ENCODE results near the gene TMEM220. TPM values are rescaled to one million over a fixed set of nuclear protein-coding genes. Genes with fewer than 3 reads are reported as not detected.

The TMEM220 gene
- total RNA-seq, 1 experiment from 2014 or later = not detected

DNA sequence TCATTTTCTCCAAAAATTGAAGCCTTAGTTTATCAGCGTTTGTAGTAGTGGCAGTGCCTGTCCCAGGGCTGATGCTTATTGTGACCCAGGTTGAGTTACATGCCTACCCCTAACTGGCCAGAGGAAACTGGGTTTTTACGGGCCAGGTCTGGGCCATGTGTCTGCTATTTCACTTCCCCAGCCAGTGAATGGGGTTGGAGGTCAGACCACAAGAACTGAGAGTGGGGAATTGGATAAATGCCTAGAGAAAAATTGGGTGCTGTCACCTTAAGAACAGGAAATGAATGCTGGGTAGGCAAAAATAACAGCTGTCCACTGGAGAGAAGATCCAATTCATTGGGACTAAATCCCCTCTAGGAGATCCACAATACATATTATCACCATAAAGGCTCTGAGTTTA lies 27.2 kb downstream of the TMEM220 start (continued):
- no peak for TF ChIP-seq CTCF (IDR thresholded peaks at IDR 0.05 in 2 of 3, conservative IDR thresholded peaks at IDR 0.05 in 1 of 3; ENCODE audit: borderline replicate concordance in 1 of 3, insufficient read depth in 1 of 3, low read depth in 2 of 3, low read length in 2 of 3)
- TF ChIP-seq SRF (IDR thresholded peaks at IDR 0.05; ENCODE audit: low read depth) = no peak
- no peak for TF ChIP-seq YY1 (IDR thresholded peaks at IDR 0.05; ENCODE audit: extremely low read depth, insufficient replicate concordance, low read depth, low read length)
- TF ChIP-seq, protein P1, sequence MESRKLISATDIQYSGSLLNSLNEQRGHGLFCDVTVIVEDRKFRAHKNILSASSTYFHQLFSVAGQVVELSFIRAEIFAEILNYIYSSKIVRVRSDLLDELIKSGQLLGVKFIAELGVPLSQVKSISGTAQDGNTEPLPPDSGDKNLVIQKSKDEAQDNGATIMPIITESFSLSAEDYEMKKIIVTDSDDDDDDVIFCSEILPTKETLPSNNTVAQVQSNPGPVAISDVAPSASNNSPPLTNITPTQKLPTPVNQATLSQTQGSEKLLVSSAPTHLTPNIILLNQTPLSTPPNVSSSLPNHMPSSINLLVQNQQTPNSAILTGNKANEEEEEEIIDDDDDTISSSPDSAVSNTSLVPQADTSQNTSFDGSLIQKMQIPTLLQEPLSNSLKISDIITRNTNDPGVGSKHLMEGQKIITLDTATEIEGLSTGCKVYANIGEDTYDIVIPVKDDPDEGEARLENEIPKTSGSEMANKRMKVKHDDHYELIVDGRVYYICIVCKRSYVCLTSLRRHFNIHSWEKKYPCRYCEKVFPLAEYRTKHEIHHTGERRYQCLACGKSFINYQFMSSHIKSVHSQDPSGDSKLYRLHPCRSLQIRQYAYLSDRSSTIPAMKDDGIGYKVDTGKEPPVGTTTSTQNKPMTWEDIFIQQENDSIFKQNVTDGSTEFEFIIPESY (IDR thresholded peaks at IDR 0.05; ENCODE audit: extremely low read depth, insufficient replicate concordance, low read length) = no peak

DNA sequence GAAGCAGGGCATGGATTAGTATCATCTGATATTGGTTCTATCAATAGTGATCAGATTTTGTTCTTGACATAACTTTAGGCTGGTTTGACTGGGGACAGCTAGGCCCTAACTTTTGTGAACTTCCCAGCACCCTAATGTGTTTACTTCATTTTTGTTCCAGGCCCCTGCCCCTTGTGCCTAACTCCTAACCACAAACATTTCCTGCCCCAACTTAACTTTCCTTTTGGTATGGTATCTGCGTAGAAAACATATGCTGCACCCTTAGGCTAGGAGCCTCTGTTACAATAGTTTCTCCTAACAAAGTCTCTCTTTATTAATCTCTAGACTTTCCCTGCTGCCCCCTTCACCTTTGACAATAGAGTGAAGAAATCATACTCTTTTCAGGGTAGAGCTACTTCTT lies 30.0 kb downstream of the TMEM220 start:
- no peak for TF ChIP-seq CEBPB (IDR thresholded peaks at IDR 0.05; ENCODE audit: low read depth)
- no peak for TF ChIP-seq REST (IDR thresholded peaks at IDR 0.05; ENCODE audit: low read depth)
- TF ChIP-seq FOSL1 (IDR thresholded peaks at IDR 0.05; ENCODE audit: low read depth) = no peak
- TF ChIP-seq MAX (IDR thresholded peaks at IDR 0.05) = no peak
- TF ChIP-seq CBX3 (IDR thresholded peaks at IDR 0.05; ENCODE audit: low read depth) = no peak
- RAD21 ChIA-PET (ENCODE audit: low non-redundant PET in 1 of 2, low total read pairs in 2 of 2, uncharacterized antibody in 2 of 2, unreplicated experiment in 2 of 2) = no interaction called here
- Histone ChIP-seq H3K36me3 (ENCODE audit: control insufficient read depth in 1 of 2, insufficient read depth in 2 of 2, low read length in 2 of 2) (peaks cover 5 to 7% of the 10 kb centered on the region in 2 experiments; a peak in 3 of 4 replicates), H3K9me3 (ENCODE audit: control insufficient read depth in 1 of 2, insufficient read depth in 1 of 2, low read depth in 1 of 2, low read length in 2 of 2) (no peaks in the 10 kb centered on the region), H3K79me2 (ENCODE audit: insufficient read depth, low read length) (peaks cover 47% of the 10 kb centered on the region), H2AFZ (ENCODE audit: low read depth, low read length, poor library complexity, severe bottlenecking) (no peak overlapping the region), H3K4me2 (ENCODE audit: low read length) (no peak overlapping the region), H3K9ac (ENCODE audit: low read length) (no peak overlapping the region), H3K4me3 (replicated peaks in 1 of 2; ENCODE audit: low read depth in 1 of 2, low read length in 2 of 2) (no peak overlapping the region), H3K4me1 (ENCODE audit: control insufficient read depth in 1 of 2, insufficient read depth in 2 of 2, low read length in 2 of 2) (peaks cover 8 to 20% of the 10 kb centered on the region in 2 experiments; a peak in 3 of 4 replicates), H3K9me2 (ENCODE audit: insufficient read depth) (no peaks in the 10 kb centered on the region), H3K27ac (ENCODE audit: low read depth, low read length) (no peak overlapping the region), H4K20me1 (ENCODE audit: insufficient read depth) (no peaks in the 10 kb centered on the region), H3K27me3 (ENCODE audit: insufficient read depth, low read length) (no peaks in the 10 kb centered on the region)
- POLR2A ChIA-PET = no interaction called here
- BruUV-seq (replicated peaks) = no TSS peak
- DNase-seq (ENCODE audit: low read depth, low spot score) (no peak), ATAC-seq (no peak)
- CTCF ChIA-PET = no interaction called here
- intact Hi-C loops (cut with micrococcal nuclease) = no loop called here
